ENCODE measurements around the gene RARRES2.

GRCh38 chr7:150359622-150360362 is 18.4 kb upstream of the RARRES2 start:
- no peak for TF ChIP-seq CTCF (conservative IDR thresholded peaks at IDR 0.05; ENCODE audit: low read length)
- TF ChIP-seq EZH2phosphoT487 (IDR thresholded peaks at IDR 0.05; ENCODE audit: borderline replicate concordance, low read depth, low read length) = no peak

Data from OCI-LY7 (cell line).